ENCODE measurements around the gene IFNL1. TPM values are rescaled to one million over a fixed set of nuclear protein-coding genes. Genes with fewer than 3 reads are reported as not detected.
"Not testable (repeated sequence)": the region's sequence is repeated elsewhere in the genome, so short reads cannot be mapped to it uniquely, and the experiment has no call there.

IFNL1 gene
- total RNA-seq, 2 experiments from 2014 or later, result not detected

DNA sequence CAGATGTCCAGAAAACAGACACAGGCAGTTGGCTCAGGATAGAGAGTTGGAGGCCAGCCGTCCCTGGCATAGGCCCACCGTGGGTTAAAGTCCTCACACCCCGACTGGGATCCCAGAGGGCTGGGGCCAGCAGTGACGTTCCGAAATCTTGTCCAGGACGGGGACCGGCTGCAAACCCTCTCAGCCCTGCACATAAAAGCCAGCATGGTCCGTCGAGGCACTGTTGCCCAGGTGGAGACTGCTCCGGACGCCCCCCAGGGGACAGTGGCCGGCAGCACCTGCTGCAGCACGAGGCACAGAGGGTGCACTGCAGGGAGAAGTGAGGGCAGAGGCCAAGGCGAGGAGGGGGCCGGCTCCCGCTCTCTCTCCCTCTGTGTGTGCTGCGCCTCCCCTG lies 32.3 kb upstream of the IFNL1 start:
- Mint-ChIP-seq H3K4me1 (peaks cover 2% of the 10 kb centered on the region), H3K27ac (no peak overlapping the region), H3K36me3 (no peaks in the 10 kb centered on the region), H3K9me3 (no peaks in the 10 kb centered on the region), H3K4me3 (no peak overlapping the region), H3K27me3 (peaks cover 49% of the 10 kb centered on the region)
- DNase-seq (no peak), ATAC-seq (ENCODE audit: low read depth) (no peak)
- POLR2A ChIA-PET, result no interaction called here

DNA sequence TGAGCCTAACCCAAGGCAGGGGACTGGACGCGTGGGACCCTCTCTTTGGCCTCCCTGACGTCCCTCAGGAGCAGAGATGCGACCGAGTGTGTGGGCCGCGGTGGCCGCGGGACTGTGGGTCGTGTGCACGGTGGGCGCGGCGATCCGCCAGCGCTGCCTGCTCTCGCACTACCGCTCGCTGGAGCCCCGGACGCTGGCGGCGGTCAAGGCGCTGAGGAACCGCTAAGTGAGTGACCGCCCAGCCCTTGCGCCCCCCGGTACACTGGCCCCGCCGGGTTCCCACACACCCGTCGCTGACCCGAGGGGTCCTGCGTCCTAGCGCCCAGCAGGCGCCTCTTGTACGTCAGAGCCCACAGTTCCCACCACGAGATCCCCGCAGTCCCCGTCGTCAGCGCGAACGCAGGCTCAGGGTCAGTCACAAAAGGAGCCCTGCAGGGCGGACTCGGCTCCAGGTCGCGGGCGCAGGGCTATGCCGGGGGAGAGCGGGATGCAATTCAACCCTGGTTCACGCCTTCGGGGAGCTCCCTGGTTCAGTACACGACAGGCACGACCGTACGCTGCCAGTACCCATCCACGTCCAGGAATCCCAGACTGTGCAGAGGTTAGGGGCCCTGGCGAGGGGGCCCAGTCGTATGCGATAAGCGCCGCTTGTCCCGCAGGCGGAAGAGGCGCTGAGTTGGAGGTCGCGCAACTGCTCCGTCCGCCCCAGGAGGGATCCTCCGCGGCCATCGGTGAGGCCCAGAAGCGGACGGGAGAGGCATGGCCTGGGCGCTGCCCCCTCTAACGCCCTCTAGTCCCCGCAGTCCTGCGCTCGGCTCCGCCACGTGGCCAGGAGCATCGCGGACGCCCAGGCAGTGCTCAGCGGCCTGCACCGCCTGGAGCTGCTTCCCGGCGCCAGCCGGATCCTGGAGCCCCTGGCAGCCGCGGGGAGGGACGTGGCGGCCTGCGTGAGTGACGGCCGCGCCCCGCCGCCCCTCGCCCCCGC lies 31.6 kb upstream of the IFNL1 start:
- ATAC-seq (ENCODE audit: low read depth) (no peak), DNase-seq (no peak)
- H3K4me1 Mint-ChIP-seq, result peaks cover 2% of the 10 kb centered on the region
- no peaks in the 10 kb centered on the region for H3K9me3 Mint-ChIP-seq
- H3K27me3 Mint-ChIP-seq, result peaks cover 50% of the 10 kb centered on the region
- H3K36me3 Mint-ChIP-seq, result no peaks in the 10 kb centered on the region
- POLR2A ChIA-PET, result no interaction called here
- no peak overlapping the region for H3K27ac Mint-ChIP-seq
- no peak overlapping the region for H3K4me3 Mint-ChIP-seq

DNA sequence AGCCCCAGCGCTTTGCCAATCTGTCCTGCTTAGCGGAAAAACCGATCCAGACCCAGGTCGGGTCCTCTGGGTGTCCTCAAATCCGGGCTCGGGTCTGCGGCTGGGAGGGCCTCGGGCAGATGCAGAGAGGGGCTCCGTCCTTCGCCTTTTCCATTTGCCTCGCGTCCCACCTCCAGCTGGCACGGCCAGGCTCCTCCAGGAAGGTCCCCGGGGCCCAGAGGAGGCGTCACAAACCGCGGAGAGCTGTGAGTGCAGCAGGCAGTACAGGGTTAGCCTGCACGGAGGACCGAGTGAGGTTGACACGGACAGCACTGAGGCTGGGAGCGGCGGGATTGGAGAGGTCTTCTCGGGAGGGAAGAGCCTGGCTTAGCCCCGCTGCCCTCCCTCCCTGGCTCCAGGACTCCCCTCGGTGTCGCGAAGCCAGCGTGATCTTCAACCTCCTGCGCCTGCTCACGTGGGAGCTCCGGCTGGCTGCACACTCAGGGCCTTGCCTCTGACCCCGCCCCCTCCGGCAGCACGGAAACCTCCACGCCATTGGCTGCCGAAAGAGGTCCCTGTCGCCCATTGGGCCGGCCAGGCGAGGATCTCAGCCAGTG lies 30.8 kb upstream of the IFNL1 start:
- Mint-ChIP-seq H3K36me3 (no peaks in the 10 kb centered on the region), H3K4me1 (peaks cover 2% of the 10 kb centered on the region), H3K4me3 (no peak overlapping the region), H3K27ac (no peak overlapping the region), H3K9me3 (no peaks in the 10 kb centered on the region), H3K27me3 (peaks cover 49% of the 10 kb centered on the region)
- DNase-seq (no peak), ATAC-seq (ENCODE audit: low read depth) (peak; percentile 15)
- POLR2A ChIA-PET, result no interaction called here

DNA sequence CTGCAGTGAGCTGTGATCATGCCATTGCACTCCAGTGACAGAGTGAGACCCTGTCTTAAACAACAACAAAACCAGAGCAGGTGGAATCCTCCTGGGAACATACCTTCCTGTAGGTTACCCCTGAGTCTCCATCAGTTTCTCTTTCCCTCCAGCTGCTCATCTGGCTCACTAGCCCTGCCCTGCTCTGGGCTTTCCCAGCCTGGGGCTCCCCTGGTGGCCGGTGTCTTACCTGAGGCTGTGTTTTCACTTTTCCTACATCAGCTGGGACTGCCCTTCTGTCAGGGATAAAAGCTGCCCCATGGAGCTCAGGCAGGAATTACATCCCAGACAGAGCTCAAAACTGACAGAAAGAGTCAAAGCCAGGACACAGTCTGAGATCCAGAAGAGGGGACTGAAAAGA lies 28.1 kb upstream of the IFNL1 start, which contains the start of gene IFNL2:
Gene IFNL2, plus strand, starts transcription at position 312 of the 400 bp plus-strand sequence. CDS start 173 bp downstream, outside the sequence.
- POLR2A ChIA-PET, H3K27ac Mint-ChIP-seq, DNase-seq, H3K9me3 Mint-ChIP-seq, H3K36me3 Mint-ChIP-seq, H3K4me1 Mint-ChIP-seq, H3K4me3 Mint-ChIP-seq: not testable (repeated sequence)
- H3K27me3 Mint-ChIP-seq, result peaks cover 31% of the 10 kb centered on the region
- ATAC-seq (ENCODE audit: low read depth), result peak; percentile 69

DNA sequence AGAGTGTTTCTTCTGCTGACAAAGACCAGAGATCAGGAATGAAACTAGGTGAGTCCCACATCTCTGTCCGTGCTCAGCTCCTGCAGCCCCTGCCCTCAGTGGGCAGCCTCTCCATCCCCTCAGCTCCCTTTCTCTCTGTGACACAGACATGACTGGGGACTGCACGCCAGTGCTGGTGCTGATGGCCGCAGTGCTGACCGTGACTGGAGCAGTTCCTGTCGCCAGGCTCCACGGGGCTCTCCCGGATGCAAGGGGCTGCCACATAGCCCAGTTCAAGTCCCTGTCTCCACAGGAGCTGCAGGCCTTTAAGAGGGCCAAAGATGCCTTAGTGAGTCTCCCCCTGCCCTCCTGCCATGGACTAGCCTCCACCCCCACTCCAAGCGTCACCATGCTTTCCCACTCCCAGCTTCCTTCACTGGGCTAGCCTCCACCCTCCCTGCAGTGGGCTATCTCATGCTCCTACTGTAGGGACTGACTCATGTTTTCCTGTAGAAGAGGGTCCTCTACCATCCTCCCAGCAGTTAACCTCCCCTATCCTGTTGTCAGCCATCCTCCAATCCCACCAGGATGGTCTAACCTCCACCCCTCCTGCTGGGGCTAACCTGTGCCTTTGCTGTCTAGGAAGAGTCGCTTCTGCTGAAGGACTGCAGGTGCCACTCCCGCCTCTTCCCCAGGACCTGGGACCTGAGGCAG lies 27.5 kb upstream of the IFNL1 start:
- DNase-seq; H3K4me1 Mint-ChIP-seq; H3K27ac Mint-ChIP-seq; H3K36me3 Mint-ChIP-seq; ATAC-seq (ENCODE audit: low read depth); H3K4me3 Mint-ChIP-seq; H3K9me3 Mint-ChIP-seq; POLR2A ChIA-PET: not testable (repeated sequence)
- peaks cover 25% of the 10 kb centered on the region for H3K27me3 Mint-ChIP-seq

DNA sequence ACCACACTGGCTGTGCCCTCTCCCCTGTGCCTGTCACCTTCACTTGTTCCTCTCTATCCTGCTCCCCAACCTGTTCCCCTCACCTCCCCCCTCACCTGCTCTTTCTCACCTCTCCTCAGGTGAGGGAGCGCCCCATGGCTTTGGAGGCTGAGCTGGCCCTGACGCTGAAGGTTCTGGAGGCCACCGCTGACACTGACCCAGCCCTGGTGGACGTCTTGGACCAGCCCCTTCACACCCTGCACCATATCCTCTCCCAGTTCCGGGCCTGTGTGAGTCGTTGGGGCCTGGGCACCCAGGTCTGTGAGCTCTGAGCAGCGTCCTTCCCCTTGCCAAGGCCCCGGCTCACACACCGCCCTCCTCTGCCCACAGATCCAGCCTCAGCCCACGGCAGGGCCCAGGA lies 26.8 kb upstream of the IFNL1 start:
- peaks cover 19% of the 10 kb centered on the region for H3K27me3 Mint-ChIP-seq
- H3K4me1 Mint-ChIP-seq; H3K4me3 Mint-ChIP-seq; H3K27ac Mint-ChIP-seq; DNase-seq; POLR2A ChIA-PET; H3K9me3 Mint-ChIP-seq; H3K36me3 Mint-ChIP-seq; ATAC-seq (ENCODE audit: low read depth): not testable (repeated sequence)

DNA sequence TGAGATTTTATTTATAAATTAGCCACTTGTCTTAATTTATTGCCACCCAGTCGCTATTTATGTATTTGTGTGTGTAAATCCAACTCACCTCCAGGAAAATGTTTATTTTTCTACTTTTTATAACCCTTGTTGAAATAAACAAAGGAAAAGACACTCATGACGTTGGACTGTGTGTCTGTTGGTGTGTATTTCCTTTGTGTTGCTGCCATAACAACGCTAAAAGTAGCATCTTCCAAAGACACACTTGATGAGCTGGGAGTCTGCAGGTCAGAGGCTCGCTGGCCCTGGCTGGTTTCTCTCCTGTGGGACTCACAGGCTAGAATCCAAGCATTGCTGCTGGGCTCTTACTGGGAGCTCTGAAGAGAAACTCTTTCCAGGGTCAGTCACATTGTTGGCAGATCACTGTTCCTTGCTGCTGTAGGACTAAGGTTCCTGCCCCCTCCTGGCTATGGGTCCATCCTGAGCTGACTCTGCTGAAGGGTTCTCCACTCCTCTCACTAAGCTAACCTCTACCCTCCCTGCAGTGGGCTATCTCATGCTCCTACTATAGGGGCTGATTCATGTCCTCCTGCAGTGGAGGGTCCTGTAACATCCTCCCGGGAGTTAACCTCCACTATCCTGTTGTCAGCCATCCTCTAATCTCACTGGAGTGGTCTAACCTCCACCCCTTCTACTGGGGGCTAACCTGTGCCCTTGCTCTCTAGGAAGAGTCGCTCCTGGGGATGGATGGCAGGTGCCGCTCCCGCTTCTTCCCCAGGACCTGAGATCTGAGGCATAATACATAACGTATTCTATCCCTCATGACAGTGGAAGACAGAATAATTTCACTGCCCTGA lies 26.0 kb upstream of the IFNL1 start:
- no peak for DNase-seq
- no peaks in the 10 kb centered on the region for H3K36me3 Mint-ChIP-seq
- no peak overlapping the region for H3K27ac Mint-ChIP-seq
- peaks cover 15% of the 10 kb centered on the region for H3K27me3 Mint-ChIP-seq
- no peak for ATAC-seq (ENCODE audit: low read depth)
- POLR2A ChIA-PET, result no interaction called here
- peaks cover 2% of the 10 kb centered on the region for H3K4me1 Mint-ChIP-seq
- no peaks in the 10 kb centered on the region for H3K9me3 Mint-ChIP-seq
- no peak overlapping the region for H3K4me3 Mint-ChIP-seq

DNA sequence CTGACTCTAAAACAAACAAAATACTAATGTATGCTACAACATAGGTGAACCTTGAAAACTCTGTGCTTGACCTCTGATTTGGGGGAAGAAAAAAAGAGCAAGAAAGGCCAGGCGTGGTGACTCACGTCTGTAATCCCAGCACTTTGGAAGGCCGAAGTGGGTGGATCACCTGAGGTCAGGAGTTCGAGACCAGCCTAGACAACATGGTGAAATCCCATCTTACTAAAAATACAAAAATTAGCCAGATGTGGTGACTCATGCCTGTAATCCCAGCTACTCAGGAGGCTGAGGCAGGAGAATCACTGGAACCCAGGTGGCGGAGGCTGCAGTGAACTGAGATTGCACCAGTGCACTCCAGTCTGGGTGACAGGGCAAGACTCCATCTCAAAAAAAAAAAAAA lies 22.3 kb upstream of the IFNL1 start:
- POLR2A ChIA-PET; ATAC-seq (ENCODE audit: low read depth); H3K4me3 Mint-ChIP-seq; H3K9me3 Mint-ChIP-seq; H3K27ac Mint-ChIP-seq; DNase-seq; H3K36me3 Mint-ChIP-seq; H3K4me1 Mint-ChIP-seq: not testable (repeated sequence)
- H3K27me3 Mint-ChIP-seq, result peaks cover 14% of the 10 kb centered on the region

DNA sequence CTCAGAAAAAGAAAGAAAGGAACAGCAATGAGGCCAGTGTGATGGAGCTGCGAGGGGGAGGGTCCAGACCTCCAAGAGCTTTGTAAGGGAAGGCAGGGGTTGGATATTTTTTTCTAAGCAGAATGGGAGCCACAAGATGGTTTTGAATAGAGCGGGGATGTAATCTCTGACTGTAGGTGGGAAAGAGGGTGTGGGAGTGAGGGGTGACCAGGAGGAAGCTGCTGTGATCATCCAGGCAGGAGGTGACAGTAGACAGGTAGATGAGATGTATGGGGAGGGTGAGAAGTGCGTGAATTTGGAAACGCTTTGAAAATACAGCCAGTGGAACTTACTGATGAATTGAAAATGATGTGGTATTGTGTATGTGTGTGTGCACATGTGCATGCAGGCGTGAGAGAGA lies 20.6 kb upstream of the IFNL1 start:
- Mint-ChIP-seq H3K4me3 (no peak overlapping the region), H3K9me3 (no peaks in the 10 kb centered on the region), H3K36me3 (no peaks in the 10 kb centered on the region), H3K27me3 (peaks cover 15% of the 10 kb centered on the region), H3K27ac (no peak overlapping the region), H3K4me1 (no peaks in the 10 kb centered on the region)
- DNase-seq (no peak), ATAC-seq (ENCODE audit: low read depth) (no peak)
- POLR2A ChIA-PET, result no interaction called here

DNA sequence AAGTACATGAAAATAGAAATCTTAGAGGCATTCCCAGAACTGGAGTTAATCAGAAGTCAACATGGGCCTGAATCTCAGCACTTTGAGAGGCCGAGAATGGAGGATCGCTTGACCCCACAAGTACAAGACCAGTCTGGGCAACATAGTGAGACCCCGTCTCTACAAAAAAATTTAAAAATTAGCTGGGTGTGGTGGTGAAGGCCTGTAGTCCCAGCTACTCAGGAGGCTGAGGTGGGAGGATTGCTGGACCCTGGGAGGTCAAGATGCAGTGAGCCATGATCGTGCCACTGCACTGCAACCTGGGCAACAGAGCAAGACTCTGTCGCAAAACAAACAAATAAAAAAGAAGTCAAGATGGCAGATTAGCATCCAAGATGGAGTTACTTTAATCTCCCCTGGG lies 19.5 kb upstream of the IFNL1 start:
- ATAC-seq (ENCODE audit: low read depth) (no peak), DNase-seq (no peak)
- no peak overlapping the region for H3K4me3 Mint-ChIP-seq

DNA sequence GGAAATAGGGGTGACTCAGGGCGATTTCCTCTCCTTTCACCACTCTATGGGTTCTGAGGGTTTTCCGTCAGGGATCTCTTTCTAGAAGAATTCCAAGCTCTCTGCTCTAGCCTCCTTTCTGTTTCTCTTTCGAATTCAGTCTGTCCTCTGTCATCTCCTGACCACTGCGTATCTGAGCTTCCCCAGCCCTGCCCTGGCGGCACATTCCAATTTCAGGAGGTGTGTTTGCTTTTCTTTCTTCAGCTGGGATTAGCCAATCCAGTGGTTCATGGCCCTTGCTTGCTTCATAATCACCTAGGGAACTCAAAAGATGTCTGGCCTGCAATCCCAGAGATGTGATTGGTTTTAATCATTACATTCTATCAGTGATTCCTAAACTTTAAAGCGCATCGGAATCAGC lies 18.6 kb upstream of the IFNL1 start:
- Mint-ChIP-seq H3K4me3 (no peak overlapping the region), H3K27me3 (peaks cover 22% of the 10 kb centered on the region), H3K27ac (no peak overlapping the region), H3K4me1 (no peaks in the 10 kb centered on the region), H3K36me3 (no peaks in the 10 kb centered on the region), H3K9me3 (peaks cover 3% of the 10 kb centered on the region)
- no peak for DNase-seq
- ATAC-seq (ENCODE audit: low read depth), result no peak
- POLR2A ChIA-PET, result no interaction called here

More for the DNA sequence above, 19.5 kb upstream of the IFNL1 start:
- peaks cover 17% of the 10 kb centered on the region for H3K27me3 Mint-ChIP-seq
- no peaks in the 10 kb centered on the region for H3K9me3 Mint-ChIP-seq
- no peak overlapping the region for H3K27ac Mint-ChIP-seq
- no peaks in the 10 kb centered on the region for H3K4me1 Mint-ChIP-seq
- no peaks in the 10 kb centered on the region for H3K36me3 Mint-ChIP-seq
- POLR2A ChIA-PET, result no interaction called here

DNA sequence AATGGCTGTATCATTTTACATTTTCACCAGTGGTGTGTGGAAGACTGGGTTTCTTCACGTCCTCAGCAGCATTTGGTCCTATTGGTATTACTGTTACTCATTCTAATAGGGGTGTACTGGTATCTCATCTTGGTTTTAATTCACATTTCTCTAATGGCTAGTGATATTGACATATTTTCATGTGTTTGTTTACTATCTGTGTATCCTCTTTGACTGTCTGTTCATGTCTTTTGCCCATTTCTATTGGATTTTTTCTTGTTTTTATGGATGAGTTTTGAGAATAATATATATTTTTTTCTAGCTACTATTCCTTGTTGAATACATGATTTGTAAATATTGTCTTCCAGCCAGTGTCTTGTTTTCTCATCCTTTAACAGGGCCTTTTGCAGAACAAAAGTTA lies 14.2 kb upstream of the IFNL1 start:
- H3K4me3 Mint-ChIP-seq, result no peak overlapping the region
- H3K27me3 Mint-ChIP-seq, result peaks cover 40% of the 10 kb centered on the region
- H3K9me3 Mint-ChIP-seq, result peaks cover 10% of the 10 kb centered on the region
- H3K36me3 Mint-ChIP-seq, result peaks cover 2% of the 10 kb centered on the region
- ATAC-seq (ENCODE audit: low read depth) (no peak), DNase-seq (no peak)
- POLR2A ChIA-PET, result no interaction called here
- no peaks in the 10 kb centered on the region for H3K4me1 Mint-ChIP-seq
- H3K27ac Mint-ChIP-seq, result no peak overlapping the region

DNA sequence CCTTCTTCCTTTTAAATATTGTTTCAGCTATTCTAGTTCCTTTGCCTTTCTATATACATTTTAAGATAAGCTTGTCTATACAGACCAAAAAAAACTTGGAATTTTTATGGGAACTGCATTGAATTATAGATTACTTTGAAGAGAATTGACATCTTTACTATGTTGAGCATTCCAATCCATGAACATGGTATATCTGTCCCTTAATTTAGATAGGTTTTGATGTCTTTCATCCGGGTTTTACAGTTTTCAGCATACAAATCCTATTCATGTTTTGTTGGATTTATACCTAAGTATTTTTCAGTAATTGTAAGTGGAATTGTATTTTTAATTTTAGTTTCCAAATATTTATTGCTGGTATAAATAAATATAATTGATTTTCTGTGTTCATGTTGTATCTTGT lies 12.2 kb upstream of the IFNL1 start:
- H3K4me1 Mint-ChIP-seq, result no peaks in the 10 kb centered on the region
- DNase-seq (no peak), ATAC-seq (ENCODE audit: low read depth) (no peak)
- H3K9me3 Mint-ChIP-seq, result peaks cover 10% of the 10 kb centered on the region
- no peak overlapping the region for H3K27ac Mint-ChIP-seq
- POLR2A ChIA-PET, result no interaction called here
- peaks cover 2% of the 10 kb centered on the region for H3K36me3 Mint-ChIP-seq
- H3K4me3 Mint-ChIP-seq, result no peak overlapping the region
- peaks cover 55% of the 10 kb centered on the region for H3K27me3 Mint-ChIP-seq
